ENCODE results near the gene DPPA3. TPM values are rescaled to one million over a fixed set of nuclear protein-coding genes. Genes with fewer than 3 reads are reported as not detected.

The DPPA3 gene
- total RNA-seq, 2 experiments from 2014 or later = not detected

DNA sequence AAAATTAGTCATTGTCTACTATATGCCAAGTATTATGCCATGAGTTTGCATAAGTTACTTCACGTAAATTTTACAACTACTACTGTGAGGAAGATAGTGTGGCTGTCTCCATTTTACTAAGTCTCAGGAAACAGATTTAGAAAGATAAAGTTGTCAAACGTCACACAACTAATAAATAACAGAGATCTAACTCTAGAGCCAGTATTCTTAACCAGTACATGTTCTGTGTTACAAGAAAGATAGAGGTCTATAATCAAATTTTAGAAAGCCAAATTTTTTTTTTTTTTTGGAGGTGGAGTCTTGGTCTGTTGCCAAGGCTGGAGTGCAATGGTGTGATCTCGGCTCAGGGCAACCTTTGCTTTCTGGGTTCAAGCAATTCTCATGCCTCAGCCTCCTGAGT, 21.8 kb downstream of the DPPA3 start:
- POLR2A ChIA-PET = no interaction called here
- Mint-ChIP-seq H3K9me3 (no peaks in the 10 kb centered on the region), H3K27ac (no peak overlapping the region), H3K36me3 (ENCODE audit: low read depth) (no peaks in the 10 kb centered on the region), H3K27me3 (peaks cover 6% of the 10 kb centered on the region), H3K4me3 (no peak overlapping the region), H3K4me1 (ENCODE audit: low read depth) (no peaks in the 10 kb centered on the region)
- no peak overlapping the region for H3K4me3 ChIP-seq (ENCODE audit: low read length)
- H3K4me1 ChIP-seq (ENCODE audit: insufficient read depth, low read length) = no peaks in the 10 kb centered on the region
- H3K27me3 ChIP-seq (ENCODE audit: control insufficient read depth in 1 of 2, insufficient read depth in 2 of 2, low read length in 2 of 2) = no peaks in the 10 kb centered on the region
- no peak for ATAC-seq (ENCODE audit: poor library complexity)
- H3K9me3 ChIP-seq (ENCODE audit: control insufficient read depth in 1 of 2, insufficient read depth in 1 of 2, low read length in 2 of 2) = no peaks in the 10 kb centered on the region
- TF ChIP-seq, protein P1, sequence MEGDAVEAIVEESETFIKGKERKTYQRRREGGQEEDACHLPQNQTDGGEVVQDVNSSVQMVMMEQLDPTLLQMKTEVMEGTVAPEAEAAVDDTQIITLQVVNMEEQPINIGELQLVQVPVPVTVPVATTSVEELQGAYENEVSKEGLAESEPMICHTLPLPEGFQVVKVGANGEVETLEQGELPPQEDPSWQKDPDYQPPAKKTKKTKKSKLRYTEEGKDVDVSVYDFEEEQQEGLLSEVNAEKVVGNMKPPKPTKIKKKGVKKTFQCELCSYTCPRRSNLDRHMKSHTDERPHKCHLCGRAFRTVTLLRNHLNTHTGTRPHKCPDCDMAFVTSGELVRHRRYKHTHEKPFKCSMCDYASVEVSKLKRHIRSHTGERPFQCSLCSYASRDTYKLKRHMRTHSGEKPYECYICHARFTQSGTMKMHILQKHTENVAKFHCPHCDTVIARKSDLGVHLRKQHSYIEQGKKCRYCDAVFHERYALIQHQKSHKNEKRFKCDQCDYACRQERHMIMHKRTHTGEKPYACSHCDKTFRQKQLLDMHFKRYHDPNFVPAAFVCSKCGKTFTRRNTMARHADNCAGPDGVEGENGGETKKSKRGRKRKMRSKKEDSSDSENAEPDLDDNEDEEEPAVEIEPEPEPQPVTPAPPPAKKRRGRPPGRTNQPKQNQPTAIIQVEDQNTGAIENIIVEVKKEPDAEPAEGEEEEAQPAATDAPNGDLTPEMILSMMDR (IDR thresholded peaks at IDR 0.05) = no peak
- no peaks in the 10 kb centered on the region for H3K36me3 ChIP-seq (ENCODE audit: insufficient read depth, low read length)
- CTCF ChIA-PET = no interaction called here
- DNase-seq = no peak
- H3K27ac ChIP-seq (ENCODE audit: low read depth in 1 of 2, low read length in 2 of 2) = no peak overlapping the region
- intact Hi-C loops (cut with DNase I, micrococcal nuclease) = no loop called here

DNA sequence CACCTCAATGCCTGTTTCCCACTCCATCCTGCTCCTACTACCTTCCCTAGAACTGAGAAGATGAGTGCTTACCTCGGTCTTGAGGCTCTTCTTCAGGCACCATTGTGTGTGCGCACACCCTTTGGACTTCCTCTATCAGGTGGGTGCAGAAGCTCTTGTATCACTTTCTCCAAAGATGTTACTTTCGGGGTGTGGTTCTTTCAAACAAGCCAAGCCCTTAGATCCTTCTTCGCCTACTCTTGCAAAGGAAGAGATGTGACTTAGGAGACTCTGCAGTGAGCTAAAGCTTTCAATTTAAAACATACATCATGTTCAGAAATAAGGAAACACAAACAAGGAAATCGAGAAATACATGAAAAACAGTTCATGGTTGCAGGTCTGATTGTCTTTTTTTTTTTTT, 36.0 kb downstream of the DPPA3 start, which contains the start of gene CLEC4C:
CLEC4C (minus strand) TSS at position 130 of the 400 bp plus-strand sequence; CDS start at position 103, 27 bp downstream.
- intact Hi-C loops (cut with DNase I, micrococcal nuclease) = no loop called here
- TF ChIP-seq, protein P1 (IDR thresholded peaks at IDR 0.05) = no peak
- Histone ChIP-seq H3K27ac (ENCODE audit: low read depth in 1 of 2, low read length in 2 of 2) (no peak within 1 kb of the TSS), H3K4me3 (ENCODE audit: low read length) (no peak within 1 kb of the TSS), H3K9me3 (ENCODE audit: control insufficient read depth in 1 of 2, insufficient read depth in 1 of 2, low read length in 2 of 2) (no peaks in the 10 kb centered on the region), H3K4me1 (ENCODE audit: insufficient read depth, low read length) (no peaks in the 10 kb centered on the region), H3K36me3 (ENCODE audit: insufficient read depth, low read length) (no peaks in the 10 kb centered on the region), H3K27me3 (ENCODE audit: control insufficient read depth in 1 of 2, insufficient read depth in 2 of 2, low read length in 2 of 2) (no peaks in the 10 kb centered on the region)
- CTCF ChIA-PET = no interaction called here
- no peak within 1 kb of the TSS for H3K4me3 Mint-ChIP-seq
- ATAC-seq (ENCODE audit: poor library complexity) (no peak), DNase-seq (no peak)
- POLR2A ChIA-PET = no interaction called here
- no peak within 1 kb of the TSS for H3K27ac Mint-ChIP-seq
- no peaks in the 10 kb centered on the region for H3K36me3 Mint-ChIP-seq (ENCODE audit: low read depth)
- H3K9me3 Mint-ChIP-seq = no peaks in the 10 kb centered on the region
- no peaks in the 10 kb centered on the region for H3K4me1 Mint-ChIP-seq (ENCODE audit: low read depth)
- H3K27me3 Mint-ChIP-seq = no peaks in the 10 kb centered on the region

DNA sequence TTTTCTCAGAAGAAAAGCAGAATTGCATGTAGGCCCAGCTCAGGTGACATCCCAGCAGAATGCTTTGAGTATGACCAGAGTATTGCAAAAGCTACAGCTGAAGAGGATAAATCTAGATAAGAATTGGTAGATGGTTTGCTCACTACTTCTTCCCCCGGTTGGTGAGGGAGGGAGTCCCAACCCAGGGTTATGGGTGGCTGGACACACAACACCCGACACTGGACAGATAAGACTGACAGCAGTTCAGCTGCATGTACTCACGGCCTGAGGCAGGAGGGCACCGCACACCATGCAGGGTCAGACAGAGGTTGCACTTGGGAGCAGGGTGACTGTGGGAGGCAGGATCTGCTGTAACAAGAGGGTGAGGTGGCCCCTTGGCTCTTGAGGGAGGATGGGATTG, 37.6 kb downstream of the DPPA3 start:
- ChIA-PET POLR2A (no interaction called here), CTCF (interaction anchor here (1.5 kb wide), 1 partner anchor 11 kb away, joined by 3 read pairs; no protein-coding TSS in a partner anchor)
- H3K4me1 Mint-ChIP-seq (ENCODE audit: low read depth) = no peaks in the 10 kb centered on the region
- Histone ChIP-seq H3K36me3 (ENCODE audit: insufficient read depth, low read length) (no peaks in the 10 kb centered on the region), H3K4me3 (ENCODE audit: low read length) (no peak overlapping the region), H3K27ac (ENCODE audit: low read depth in 1 of 2, low read length in 2 of 2) (no peak overlapping the region), H3K4me1 (ENCODE audit: insufficient read depth, low read length) (no peaks in the 10 kb centered on the region), H3K9me3 (ENCODE audit: control insufficient read depth in 1 of 2, insufficient read depth in 1 of 2, low read length in 2 of 2) (no peaks in the 10 kb centered on the region), H3K27me3 (ENCODE audit: control insufficient read depth in 1 of 2, insufficient read depth in 2 of 2, low read length in 2 of 2) (no peaks in the 10 kb centered on the region)
- intact Hi-C loops (cut with DNase I, micrococcal nuclease) = no loop called here
- H3K9me3 Mint-ChIP-seq = no peaks in the 10 kb centered on the region
- H3K4me3 Mint-ChIP-seq = no peak overlapping the region
- no peaks in the 10 kb centered on the region for H3K36me3 Mint-ChIP-seq (ENCODE audit: low read depth)
- H3K27ac Mint-ChIP-seq = no peak overlapping the region
- ATAC-seq (ENCODE audit: poor library complexity) (no peak), DNase-seq (no peak)
- TF ChIP-seq, protein P1 (IDR thresholded peaks at IDR 0.05) = no peak
- no peaks in the 10 kb centered on the region for H3K27me3 Mint-ChIP-seq

Measured in CD4-positive, alpha-beta T cell (primary cell).